HepG2 (cell line): Measurements from ENCODE around the gene THAP3. TPM values are rescaled to one million over a fixed set of nuclear protein-coding genes. Genes with fewer than 3 reads are reported as not detected.

Source experiments
- CBX5 ChIP-seq: sonication (generic); formaldehyde crosslinking; IDR thresholded peaks from 2 replicates; pipeline ENCODE4 v1.4.0; 2020; ENCODE audit warnings: missing genetic modification reagents, borderline replicate concordance
- CENPT ChIP-seq: sonication (generic); formaldehyde crosslinking; IDR thresholded peaks from 2 replicates; pipeline ENCODE4 v1.8.0; 2022; ENCODE audit warnings: low read depth, mild to moderate bottlenecking, moderate library complexity, missing genetic modification reagents
- DMAP1 ChIP-seq: IDR thresholded peaks from 2 replicates; pipeline ENCODE4 v1.6.1; 2016
- FIP1L1 ChIP-seq: fragments of 200-400 bp; formaldehyde crosslinking; IDR thresholded peaks from 2 replicates; pipeline ENCODE4 v1.6.1; 2018; ENCODE audit warnings: low read depth, mild to moderate bottlenecking, low read length, moderate library complexity, borderline replicate concordance; ENCODE audit not compliant: insufficient read depth
- HIVEP1 ChIP-seq: sonication (generic); formaldehyde crosslinking; IDR thresholded peaks from 2 replicates; pipeline ENCODE4 v1.4.0; 2020; ENCODE audit warnings: mild to moderate bottlenecking, missing genetic modification reagents
- KLF12 ChIP-seq: sonication (generic); formaldehyde crosslinking; IDR thresholded peaks from 2 replicates; pipeline ENCODE4 v1.4.0; 2020; ENCODE audit warnings: missing genetic modification reagents, borderline replicate concordance
- MXD4 ChIP-seq: IDR thresholded peaks from 2 replicates; pipeline ENCODE4 v1.6.1; 2016; ENCODE audit warnings: mild to moderate bottlenecking, missing biosample characterization, missing genetic modification reagents
- NKX3-1 ChIP-seq: sonication (generic); formaldehyde crosslinking; IDR thresholded peaks from 2 replicates; pipeline ENCODE4 v1.5.0; 2020; ENCODE audit warnings: missing genetic modification reagents
- PPARG ChIP-seq: conservative IDR thresholded peaks from 2 replicates; pipeline ENCODE4 v1.6.1; 2016; ENCODE audit warnings: missing biosample characterization, missing genetic modification reagents
- TEAD2 ChIP-seq: sonication (generic); formaldehyde crosslinking; IDR thresholded peaks from 2 replicates; pipeline ENCODE4 v1.9.0; 2021; ENCODE audit warnings: missing genetic modification reagents
- ZBTB42 ChIP-seq: sonication (generic); formaldehyde crosslinking; IDR thresholded peaks from 2 replicates; pipeline ENCODE4 v1.5.0; 2020; ENCODE audit warnings: mild to moderate bottlenecking, missing genetic modification reagents
- ZNF224 ChIP-seq: sonication (generic); formaldehyde crosslinking; IDR thresholded peaks from 2 replicates; pipeline ENCODE4 v1.5.0; 2020; ENCODE audit warnings: mild to moderate bottlenecking, missing genetic modification reagents
- ZNF451 ChIP-seq: sonication (generic); formaldehyde crosslinking; IDR thresholded peaks from 2 replicates; pipeline ENCODE4 v1.5.0; 2020; ENCODE audit warnings: mild to moderate bottlenecking, missing genetic modification reagents
- ZNF530 ChIP-seq: sonication (generic); formaldehyde crosslinking; IDR thresholded peaks from 2 replicates; pipeline ENCODE4 v1.5.0; 2020; ENCODE audit warnings: low read depth, mild to moderate bottlenecking, missing genetic modification reagents
- ZNF589 ChIP-seq: sonication (generic); formaldehyde crosslinking; conservative IDR thresholded peaks from 2 replicates; pipeline ENCODE4 v1.8.0; 2022; ENCODE audit warnings: mild to moderate bottlenecking, moderate library complexity, missing genetic modification reagents
- ZNF607 ChIP-seq: sonication (generic); formaldehyde crosslinking; IDR thresholded peaks from 2 replicates; pipeline ENCODE4 v1.5.1; 2020; ENCODE audit warnings: missing genetic modification reagents, mild to moderate bottlenecking, borderline replicate concordance
- ZNF780A ChIP-seq: sonication (generic); formaldehyde crosslinking; IDR thresholded peaks from 2 replicates; pipeline ENCODE4 v1.8.0; 2022; ENCODE audit warnings: mild to moderate bottlenecking, missing genetic modification reagents, moderate library complexity
- polyA plus RNA-seq, 8 experiments: library from polyadenylated mRNA; depleted of rRNA in 3 of 8; stranded (reverse) in 7 of 8; unstranded in 1 of 8; fragments of >200 nt; fragmentation: Illumina TruSeq in 4 of 8; extraction: Trizol in 4 of 8; gene quantifications; 2 replicates each; pipeline versions ENCODE4 v1.2.1 to v1.2.3, GENCODE V29; 2011 to 2016; ENCODE audit warnings: low read depth in 4 of 8, missing spikeins in 1 of 8, mixed read lengths in 1 of 8; ENCODE audit not compliant: insufficient read depth in 1 of 8
- total RNA-seq, 5 experiments: library from RNA; depleted of rRNA; stranded (reverse); fragments of >200 nt; fragmentation: Illumina TruSeq; extraction: Trizol; gene quantifications; 2 replicates each; pipeline ENCODE4 v1.2.3, GENCODE V29; 2016; ENCODE audit warnings: low read depth in 1 of 5
- TF ChIP-seq, protein P1 (sequence below): sonication (generic); formaldehyde crosslinking; IDR thresholded peaks from 2 replicates; pipeline ENCODE4 v1.9.0; 2022; ENCODE audit warnings: missing genetic modification reagents, mild to moderate bottlenecking, borderline replicate concordance
- TF ChIP-seq, protein P2 (sequence below): sonication (generic); formaldehyde crosslinking; IDR thresholded peaks from 2 replicates; pipeline ENCODE4 v1.4.0; 2020; ENCODE audit warnings: mild to moderate bottlenecking, low read depth, missing genetic modification reagents
- TF ChIP-seq, protein P3 (sequence below): sonication (generic); formaldehyde crosslinking; IDR thresholded peaks from 2 replicates; pipeline ENCODE4 v1.8.0; 2022; ENCODE audit warnings: low read depth, missing genetic modification reagents
- TF ChIP-seq, protein P4 (sequence below): sonication (generic); formaldehyde crosslinking; IDR thresholded peaks from 2 replicates; pipeline ENCODE4 v1.5.0; 2020; ENCODE audit warnings: missing genetic modification reagents

The THAP3 gene
- total and polyA plus RNA-seq, 2 of the 13 experiments (the other 11 are each of a cell fraction or from before 2014, with no cell fraction given): 10.3 to 14.9 TPM

DNA sequence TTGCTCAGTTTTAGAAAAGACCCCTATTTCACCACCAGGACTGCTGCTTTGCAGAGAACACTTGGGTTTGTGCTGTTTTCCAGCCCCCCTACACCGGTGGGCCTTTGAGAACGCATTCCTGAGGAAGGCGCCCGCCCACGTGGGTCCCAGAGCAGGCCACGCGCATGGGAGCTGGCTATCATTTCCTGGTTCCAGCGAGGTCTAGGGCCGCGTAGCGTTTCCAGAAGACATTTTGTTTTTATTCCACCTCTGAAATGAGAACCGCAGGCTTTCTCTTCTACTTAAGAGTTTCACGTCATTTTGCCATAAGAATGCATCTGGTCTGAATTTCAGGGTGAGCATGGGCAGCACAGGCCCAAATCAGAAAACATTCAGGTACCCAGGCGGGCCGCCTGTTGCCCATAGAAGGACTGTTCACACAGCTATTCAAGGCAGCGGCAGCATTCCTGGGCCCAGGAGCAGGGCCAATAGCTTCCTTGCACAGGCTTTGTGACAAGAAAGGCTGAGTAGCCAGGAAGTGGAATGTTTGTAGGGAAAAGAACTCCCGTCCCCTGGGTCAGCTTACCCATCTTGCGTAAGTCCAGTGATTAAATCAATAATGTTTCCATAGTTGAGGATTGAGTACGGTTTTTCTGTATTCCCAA lies 20.6 kb upstream of the THAP3 start (continued):
- TF ChIP-seq TEAD2 (CRISPR knock-in tag) (no peak), ZNF607 (peak; percentile 79; the same call in 1 of the 2 replicates), ZNF530 (CRISPR knock-in tag) (no peak), DMAP1 (CRISPR knock-in tag) (peak; percentile 87), FIP1L1 (no peak), MXD4 (CRISPR knock-in tag) (no peak), NKX3-1 (CRISPR knock-in tag) (no peak; the same call in 1 of the 2 replicates), ZNF451 (CRISPR knock-in tag) (no peak), ZNF224 (no peak), CENPT (CRISPR knock-in tag) (no peak), CBX5 (no peak), ZBTB42 (CRISPR knock-in tag) (0 out of 2 replicates have a peak, but pooled peaks have one; percentile 65), HIVEP1 (CRISPR knock-in tag) (no peak), PPARG (peak; percentile 43; the same call in 1 of the 2 replicates), ZNF589 (CRISPR knock-in tag) (no peak), KLF12 (0 out of 2 replicates have a peak, but pooled peaks have one; percentile 9), ZNF780A (CRISPR knock-in tag) (no peak)
- TF ChIP-seq, protein P1, sequence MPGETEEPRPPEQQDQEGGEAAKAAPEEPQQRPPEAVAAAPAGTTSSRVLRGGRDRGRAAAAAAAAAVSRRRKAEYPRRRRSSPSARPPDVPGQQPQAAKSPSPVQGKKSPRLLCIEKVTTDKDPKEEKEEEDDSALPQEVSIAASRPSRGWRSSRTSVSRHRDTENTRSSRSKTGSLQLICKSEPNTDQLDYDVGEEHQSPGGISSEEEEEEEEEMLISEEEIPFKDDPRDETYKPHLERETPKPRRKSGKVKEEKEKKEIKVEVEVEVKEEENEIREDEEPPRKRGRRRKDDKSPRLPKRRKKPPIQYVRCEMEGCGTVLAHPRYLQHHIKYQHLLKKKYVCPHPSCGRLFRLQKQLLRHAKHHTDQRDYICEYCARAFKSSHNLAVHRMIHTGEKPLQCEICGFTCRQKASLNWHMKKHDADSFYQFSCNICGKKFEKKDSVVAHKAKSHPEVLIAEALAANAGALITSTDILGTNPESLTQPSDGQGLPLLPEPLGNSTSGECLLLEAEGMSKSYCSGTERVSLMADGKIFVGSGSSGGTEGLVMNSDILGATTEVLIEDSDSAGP (CRISPR knock-in tag): no peak
- TF ChIP-seq, protein P2, sequence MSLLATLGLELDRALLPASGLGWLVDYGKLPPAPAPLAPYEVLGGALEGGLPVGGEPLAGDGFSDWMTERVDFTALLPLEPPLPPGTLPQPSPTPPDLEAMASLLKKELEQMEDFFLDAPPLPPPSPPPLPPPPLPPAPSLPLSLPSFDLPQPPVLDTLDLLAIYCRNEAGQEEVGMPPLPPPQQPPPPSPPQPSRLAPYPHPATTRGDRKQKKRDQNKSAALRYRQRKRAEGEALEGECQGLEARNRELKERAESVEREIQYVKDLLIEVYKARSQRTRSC (CRISPR knock-in tag): 0 out of 2 replicates have a peak, but pooled peaks have one; percentile 27
- TF ChIP-seq, protein P3, sequence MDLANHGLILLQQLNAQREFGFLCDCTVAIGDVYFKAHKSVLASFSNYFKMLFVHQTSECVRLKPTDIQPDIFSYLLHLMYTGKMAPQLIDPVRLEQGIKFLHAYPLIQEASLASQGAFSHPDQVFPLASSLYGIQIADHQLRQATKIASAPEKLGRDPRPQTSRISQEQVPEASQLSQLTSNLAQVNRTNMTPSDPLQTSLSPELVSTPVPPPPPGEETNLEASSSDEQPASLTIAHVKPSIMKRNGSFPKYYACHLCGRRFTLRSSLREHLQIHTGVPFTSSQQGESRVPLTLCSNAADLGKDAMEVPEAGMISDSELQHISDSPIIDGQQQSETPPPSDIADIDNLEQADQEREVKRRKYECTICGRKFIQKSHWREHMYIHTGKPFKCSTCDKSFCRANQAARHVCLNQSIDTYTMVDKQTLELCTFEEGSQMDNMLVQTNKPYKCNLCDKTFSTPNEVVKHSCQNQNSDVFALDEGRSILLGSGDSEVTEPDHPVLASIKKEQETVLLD (CRISPR knock-in tag): no peak
- TF ChIP-seq, protein P4, sequence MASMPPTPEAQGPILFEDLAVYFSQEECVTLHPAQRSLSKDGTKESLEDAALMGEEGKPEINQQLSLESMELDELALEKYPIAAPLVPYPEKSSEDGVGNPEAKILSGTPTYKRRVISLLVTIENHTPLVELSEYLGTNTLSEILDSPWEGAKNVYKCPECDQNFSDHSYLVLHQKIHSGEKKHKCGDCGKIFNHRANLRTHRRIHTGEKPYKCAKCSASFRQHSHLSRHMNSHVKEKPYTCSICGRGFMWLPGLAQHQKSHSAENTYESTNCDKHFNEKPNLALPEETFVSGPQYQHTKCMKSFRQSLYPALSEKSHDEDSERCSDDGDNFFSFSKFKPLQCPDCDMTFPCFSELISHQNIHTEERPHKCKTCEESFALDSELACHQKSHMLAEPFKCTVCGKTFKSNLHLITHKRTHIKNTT (CRISPR knock-in tag): no peak
